GM18873 (cell line): ENCODE data around the gene ADD1.

ENCODE experiments used
- ATAC-seq: cut with Tn5 transposase; IDR thresholded peaks from one replicate; pipeline ENCODE4 v1.9.1; 2021; ENCODE audit warnings: mild to moderate bottlenecking, moderate library complexity, moderate number of reproducible peaks; ENCODE audit not compliant: unreplicated experiment, low FRiP score

The ADD1 gene

GRCh38 chr4:2805712-2806389, 37.8 kb upstream of the ADD1 start:
- ATAC-seq: no peak

- no peak for ATAC-seq
These were observed 37.0 kb upstream of the ADD1 start for GRCh38 chr4:2806390-2807355.

GRCh38 chr4:2807571-2807970, 36.1 kb upstream of the ADD1 start:
- ATAC-seq: no peak

- ATAC-seq: no peak
These were observed 35.6 kb upstream of the ADD1 start for GRCh38 chr4:2808001-2808400.

- no peak for ATAC-seq
These were observed 33.9 kb upstream of the ADD1 start for GRCh38 chr4:2809610-2810180.

GRCh38 chr4:2810388-2810787, 33.3 kb upstream of the ADD1 start:
- ATAC-seq: no peak

GRCh38 chr4:2811830-2812611, 31.6 kb upstream of the ADD1 start:
- peak; percentile 72 for ATAC-seq

GRCh38 chr4:2812612-2813354, 30.9 kb upstream of the ADD1 start:
- no peak for ATAC-seq

- no peak for ATAC-seq
These were observed 29.9 kb upstream of the ADD1 start for GRCh38 chr4:2813446-2814405.

- ATAC-seq: no peak
These were observed 28.9 kb upstream of the ADD1 start for GRCh38 chr4:2814627-2815270.

- no peak for ATAC-seq
These were observed 27.2 kb upstream of the ADD1 start for GRCh38 chr4:2816401-2816954.

GRCh38 chr4:2817137-2817536, 26.5 kb upstream of the ADD1 start:
- no peak for ATAC-seq

GRCh38 chr4:2817701-2818350, 25.8 kb upstream of the ADD1 start:
- ATAC-seq: no peak

- ATAC-seq: no peak
These were observed 25.2 kb upstream of the ADD1 start for GRCh38 chr4:2818351-2818939.

GRCh38 chr4:2819244-2820215, 24.1 kb upstream of the ADD1 start:
- no peak for ATAC-seq
